HS-27A (cell line): ENCODE data around the gene AMN1.

Experiments used
- DNase-seq: peaks from one replicate; pipeline ENCODE4 v3.0.0-alpha.2; 2012; ENCODE audit warnings: low read depth, missing footprints

AMN1 gene

DNA sequence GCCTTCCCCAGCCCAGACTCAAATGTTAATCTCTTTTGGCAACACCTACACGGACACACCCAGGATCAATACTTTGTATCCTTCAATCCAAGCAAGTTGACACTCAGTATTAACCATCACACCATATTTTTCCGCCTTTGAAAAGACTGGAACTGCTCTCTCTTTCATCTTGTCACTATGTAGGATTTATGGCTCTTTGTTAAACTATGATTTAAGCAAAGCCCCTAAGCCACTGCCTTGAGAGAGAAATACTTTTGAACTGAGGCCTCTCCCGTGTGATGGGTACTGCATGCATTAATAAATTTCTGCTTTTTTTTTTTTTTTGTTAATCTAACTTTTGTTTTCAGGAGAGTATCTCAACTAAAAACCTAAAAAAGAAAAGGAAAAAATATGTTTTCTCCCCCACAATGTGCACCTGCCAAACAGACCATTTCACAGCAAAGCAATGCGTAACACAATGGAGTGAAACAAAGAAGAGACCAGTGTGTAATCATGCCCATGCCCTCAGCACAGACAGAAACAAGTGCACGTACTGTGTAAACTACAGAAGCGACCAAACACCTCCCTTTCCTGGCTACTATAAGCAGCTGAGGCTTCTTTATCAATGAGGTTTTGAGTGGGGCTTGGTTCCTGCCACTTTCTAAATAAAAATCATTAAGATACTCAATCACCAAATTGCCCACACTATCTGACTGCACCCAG, 97.6 kb downstream of the AMN1 start:
- DNase-seq, result no peak

DNA sequence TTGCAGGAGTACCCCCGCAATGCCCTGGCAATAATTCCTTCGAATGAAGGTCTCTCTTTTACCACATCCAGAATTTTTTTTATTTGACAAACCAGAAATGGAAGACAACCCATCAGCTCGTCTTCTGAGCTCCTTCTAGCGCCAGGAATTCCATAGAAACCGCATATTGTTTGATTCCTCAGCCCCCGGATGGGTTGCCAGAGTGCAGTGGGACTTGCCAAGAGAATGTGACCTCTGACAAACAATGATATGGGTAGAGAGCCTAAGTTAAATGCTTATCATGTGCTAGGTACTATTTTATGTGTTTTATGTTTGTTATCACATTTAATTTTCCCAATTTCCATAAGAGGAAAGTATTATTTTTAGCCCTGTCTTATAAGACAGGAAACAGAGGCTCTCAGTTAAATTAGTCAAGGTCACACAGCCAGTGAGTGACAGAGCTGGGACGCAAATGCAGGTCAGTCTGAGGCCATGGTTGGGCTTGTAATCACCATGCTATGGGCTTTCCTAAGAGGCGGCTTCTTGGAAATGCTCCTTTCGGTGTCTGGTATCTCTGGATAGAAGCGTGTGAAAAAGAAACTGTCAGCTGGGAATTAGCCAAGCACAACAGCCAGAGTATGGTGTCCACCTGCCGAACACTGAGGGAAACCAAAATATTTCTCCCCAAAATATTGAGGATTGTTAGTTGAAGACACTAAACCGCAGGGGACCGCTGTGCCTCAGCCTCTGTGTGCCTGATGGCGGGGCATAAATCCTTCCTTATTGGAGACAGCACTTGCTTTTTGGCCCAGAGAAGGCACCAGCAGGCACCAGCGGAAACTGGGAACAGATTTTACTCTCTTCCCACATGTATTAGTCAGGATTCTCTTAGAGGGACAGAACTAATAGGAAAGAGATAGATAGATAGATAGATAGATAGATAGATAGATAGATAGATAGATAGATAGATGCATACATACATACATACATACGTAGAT, 98.8 kb downstream of the AMN1 start:
- DNase-seq, result no peak

DNA sequence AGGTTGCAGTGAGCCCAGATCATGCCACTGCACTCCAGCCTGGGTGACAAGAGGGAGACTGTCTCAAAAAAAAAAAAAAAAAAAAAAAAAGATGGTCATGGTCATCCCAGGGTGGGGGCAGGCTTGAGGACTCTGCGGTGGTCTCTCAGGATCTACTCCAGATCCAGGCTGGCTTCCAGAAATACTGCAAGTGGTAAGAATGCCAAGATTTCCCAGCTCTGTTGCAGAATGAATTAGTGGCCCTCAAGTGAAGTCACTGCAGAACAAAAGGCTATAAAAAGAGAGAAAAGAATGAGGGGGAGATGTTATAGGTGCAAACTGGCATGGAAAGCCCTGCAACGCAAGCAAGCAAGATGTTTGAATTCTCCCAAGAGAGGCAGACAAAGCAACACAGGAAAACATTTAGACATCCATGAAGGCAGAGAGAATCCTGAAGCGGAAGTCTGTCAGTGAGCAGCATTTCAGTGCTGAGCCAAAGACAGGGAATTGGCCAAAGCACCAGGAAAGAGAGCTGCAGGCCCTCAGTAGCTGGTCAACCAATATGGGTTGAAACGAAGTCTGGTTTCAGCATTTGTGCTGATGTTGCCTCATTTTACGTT, 101.3 kb downstream of the AMN1 start:
- no peak for DNase-seq

DNA sequence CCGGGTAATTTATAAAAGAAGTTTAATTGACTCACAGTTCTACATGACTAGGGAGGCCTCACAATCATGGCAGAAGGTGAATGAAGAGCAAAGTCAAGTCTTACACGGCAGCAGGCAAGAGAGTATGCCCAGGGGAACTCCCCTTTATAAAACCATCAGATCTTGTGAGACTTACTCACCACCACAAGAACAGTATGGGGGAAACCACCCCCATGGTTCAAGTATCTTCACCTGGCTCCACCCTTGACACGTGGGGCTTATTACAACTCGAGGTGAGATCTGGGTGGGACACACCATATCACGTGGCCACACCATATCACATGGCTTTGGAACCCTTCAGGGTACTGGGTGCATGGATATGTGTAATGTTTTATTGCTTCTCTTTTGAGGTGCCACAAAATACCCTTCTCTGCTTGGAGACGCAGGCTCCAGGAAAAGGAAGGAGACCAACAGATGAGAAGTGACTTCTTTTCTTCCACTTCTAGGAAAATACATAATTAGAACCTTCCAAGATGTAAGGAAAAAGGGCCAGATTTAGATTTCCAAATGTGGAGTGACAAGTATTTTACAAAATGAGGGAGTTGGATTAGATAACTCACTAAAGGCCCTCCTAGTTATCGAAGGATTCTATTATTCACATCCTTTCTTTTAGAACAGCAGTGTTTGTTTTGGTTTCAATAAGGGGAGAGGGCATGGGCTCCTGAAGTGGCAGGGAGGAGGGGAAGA, 102.4 kb downstream of the AMN1 start:
- no peak for DNase-seq

DNA sequence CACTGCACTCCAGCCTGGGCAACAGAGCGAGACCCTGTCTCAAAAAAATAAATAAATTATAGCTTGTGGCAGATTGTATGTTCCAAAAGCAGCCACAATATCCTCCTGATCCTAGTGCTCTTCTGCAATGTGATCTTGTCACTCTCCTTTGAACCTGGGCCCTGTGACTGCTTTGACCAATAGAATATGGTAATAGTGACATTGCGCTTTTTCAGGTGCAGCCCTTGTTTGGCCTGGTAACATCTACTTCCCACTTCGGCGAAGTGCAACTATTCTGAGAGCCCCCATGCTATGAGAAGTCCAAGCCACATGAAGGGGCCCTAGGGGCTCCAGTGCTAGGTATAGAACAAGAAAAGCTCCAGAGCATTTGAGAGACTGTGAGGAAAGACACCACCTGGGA, 106.8 kb downstream of the AMN1 start:
- DNase-seq, result no peak
